ENCODE measurements around the gene ZNRD2. TPM values are rescaled to one million over a fixed set of nuclear protein-coding genes. Genes with fewer than 3 reads are reported as not detected.

ZNRD2 gene
- total RNA-seq, 6 donors from 2014 or later: 22.6 to 60.7 (median 39.7) TPM

- Histone ChIP-seq H3K4me3 (peak overlapping the region; percentile 49 to 93 (median 86)), H3K27ac (peak overlapping the region; percentile 93 to 98 (median 94)), H3K36me3 (peaks cover 0 to 44% (median 29%) of the 10 kb centered on the region in 4 donors), H3K4me1 (peaks cover 42 to 58% (median 56%) of the 10 kb centered on the region in 4 donors), H3K27me3 (no peaks in the 10 kb centered on the region), H3K9me3 (no peaks in the 10 kb centered on the region)
- 31 to 34% methylated on average over 5 to 16 of the region's 18 CpGs for WGBS, 2 donors
- DNase-seq (peak; percentile 85 to 91), ATAC-seq (ENCODE audit: low FRiP score in 2 of 2) (peak; percentile 45 to 65)
- TF ChIP-seq POLR2AphosphoS5 (IDR thresholded peaks at IDR 0.05): peak; percentile 49 to 68
- TF ChIP-seq CTCF (IDR thresholded peaks at IDR 0.05): no peak
- peak in 2 of 4 donors; percentile 31 to 73 for TF ChIP-seq POLR2A (IDR thresholded peaks at IDR 0.05)
These were observed 6.8 kb downstream of the ZNRD2 start for GRCh38 chr11:65576867-65577755.

GRCh38 chr11:65577756-65578109 is 7.5 kb downstream of the ZNRD2 start:
- DNase-seq: peak in 1 of 2 donors; percentile 68
- H3K9me3 ChIP-seq: no peaks in the 10 kb centered on the region
- H3K27ac ChIP-seq: peak overlapping the region; percentile 93 to 98 (median 94)
- TF ChIP-seq CTCF (IDR thresholded peaks at IDR 0.05): no peak
- TF ChIP-seq POLR2AphosphoS5 (IDR thresholded peaks at IDR 0.05): no peak
- no peak for TF ChIP-seq POLR2A (IDR thresholded peaks at IDR 0.05)
- TF ChIP-seq EP300 (IDR thresholded peaks at IDR 0.05): no peak
- no peaks in the 10 kb centered on the region for H3K27me3 ChIP-seq
- WGBS, 2 donors: 45 to 50% methylated on average over 1 to 8 of the region's 8 CpGs
- ATAC-seq (ENCODE audit: low FRiP score in 2 of 2): no peak
- H3K36me3 ChIP-seq: peaks cover 0 to 50% (median 30%) of the 10 kb centered on the region in 4 donors
- peak overlapping the region in 3 of 4 donors; percentile 85 to 93 (median 87) for H3K4me3 ChIP-seq
- H3K4me1 ChIP-seq: peaks cover 40 to 56% (median 54%) of the 10 kb centered on the region in 4 donors

GRCh38 chr11:65578134-65578533 is 7.9 kb downstream of the ZNRD2 start:
- Histone ChIP-seq H3K36me3 (peaks cover 0 to 54% (median 30%) of the 10 kb centered on the region in 4 donors), H3K4me3 (peak overlapping the region in 2 of 4 donors; percentile 85 to 87)
- no peak for DNase-seq

GRCh38 chr11:65578667-65579066 is 8.4 kb downstream of the ZNRD2 start:
- peak overlapping the region in 2 of 4 donors; percentile 93 to 98 for H3K27ac ChIP-seq
- ATAC-seq (ENCODE audit: low FRiP score in 2 of 2) (no peak), DNase-seq (no peak)
- H3K27me3 ChIP-seq: no peaks in the 10 kb centered on the region
- TF ChIP-seq POLR2AphosphoS5 (IDR thresholded peaks at IDR 0.05) (no peak), POLR2A (IDR thresholded peaks at IDR 0.05) (no peak), CTCF (IDR thresholded peaks at IDR 0.05) (no peak), EP300 (IDR thresholded peaks at IDR 0.05) (no peak)
- no peak overlapping the region for H3K4me3 ChIP-seq
- peaks cover 33 to 48% (median 45%) of the 10 kb centered on the region in 4 donors for H3K4me1 ChIP-seq
- 93 to 96% methylated on average over 3 of the region's 3 CpGs for WGBS, 2 donors
- no peaks in the 10 kb centered on the region for H3K9me3 ChIP-seq
- peaks cover 0 to 51% (median 32%) of the 10 kb centered on the region in 4 donors for H3K36me3 ChIP-seq

More at GRCh38 chr11:65578134-65578533, 7.9 kb downstream of the ZNRD2 start:
- TF ChIP-seq CTCF (IDR thresholded peaks at IDR 0.05): no peak
- TF ChIP-seq POLR2A (IDR thresholded peaks at IDR 0.05): no peak
- TF ChIP-seq POLR2AphosphoS5 (IDR thresholded peaks at IDR 0.05): no peak
- TF ChIP-seq EP300 (IDR thresholded peaks at IDR 0.05): no peak
- Histone ChIP-seq H3K4me1 (peaks cover 38 to 53% (median 51%) of the 10 kb centered on the region in 4 donors), H3K27me3 (no peaks in the 10 kb centered on the region), H3K27ac (peak overlapping the region; percentile 93 to 98 (median 94)), H3K9me3 (no peaks in the 10 kb centered on the region)
- 87 to 93% methylated on average over 7 of the region's 7 CpGs for WGBS, 2 donors
- ATAC-seq (ENCODE audit: low FRiP score in 2 of 2): no peak

All from upper lobe of left lung (tissue), 6 donors.